SH-SY5Y (cell line): ENCODE data around the gene CCNA2.

Experiments used
- GATA2 ChIP-seq: IDR thresholded peaks from 2 replicates; pipeline ENCODE4 v1.6.1; 2011; ENCODE audit warnings: mild to moderate bottlenecking, low read depth, low read length
- GATA3 ChIP-seq: IDR thresholded peaks from 2 replicates; pipeline ENCODE4 v1.6.1; 2011; ENCODE audit warnings: low read depth, mild to moderate bottlenecking, low read length, moderate library complexity

DNA sequence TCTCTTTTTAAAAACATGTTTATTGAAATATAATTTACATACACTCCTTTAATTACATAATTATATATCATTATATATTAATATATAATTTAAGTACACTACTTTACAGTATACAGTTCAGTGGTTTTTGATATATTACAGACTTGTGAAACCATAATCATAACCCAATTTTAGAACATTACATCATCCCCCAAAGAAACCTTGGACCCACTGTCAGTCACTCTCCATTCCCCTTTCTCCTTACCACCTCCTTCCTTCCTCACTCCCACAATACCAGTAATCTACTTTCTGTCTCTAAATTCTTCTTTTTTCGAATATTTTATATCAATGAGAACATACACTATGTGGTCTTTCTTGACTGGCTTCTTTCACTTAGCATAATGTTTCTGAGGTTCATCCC, 40.5 kb downstream of the CCNA2 start:
- TF ChIP-seq GATA3, result no peak
- no peak for TF ChIP-seq GATA2
